ENCODE data around the gene TJP3.
A peak's percentile ranks its signal among the peaks of the same experiment; 100 is the strongest.

TJP3 gene

DNA sequence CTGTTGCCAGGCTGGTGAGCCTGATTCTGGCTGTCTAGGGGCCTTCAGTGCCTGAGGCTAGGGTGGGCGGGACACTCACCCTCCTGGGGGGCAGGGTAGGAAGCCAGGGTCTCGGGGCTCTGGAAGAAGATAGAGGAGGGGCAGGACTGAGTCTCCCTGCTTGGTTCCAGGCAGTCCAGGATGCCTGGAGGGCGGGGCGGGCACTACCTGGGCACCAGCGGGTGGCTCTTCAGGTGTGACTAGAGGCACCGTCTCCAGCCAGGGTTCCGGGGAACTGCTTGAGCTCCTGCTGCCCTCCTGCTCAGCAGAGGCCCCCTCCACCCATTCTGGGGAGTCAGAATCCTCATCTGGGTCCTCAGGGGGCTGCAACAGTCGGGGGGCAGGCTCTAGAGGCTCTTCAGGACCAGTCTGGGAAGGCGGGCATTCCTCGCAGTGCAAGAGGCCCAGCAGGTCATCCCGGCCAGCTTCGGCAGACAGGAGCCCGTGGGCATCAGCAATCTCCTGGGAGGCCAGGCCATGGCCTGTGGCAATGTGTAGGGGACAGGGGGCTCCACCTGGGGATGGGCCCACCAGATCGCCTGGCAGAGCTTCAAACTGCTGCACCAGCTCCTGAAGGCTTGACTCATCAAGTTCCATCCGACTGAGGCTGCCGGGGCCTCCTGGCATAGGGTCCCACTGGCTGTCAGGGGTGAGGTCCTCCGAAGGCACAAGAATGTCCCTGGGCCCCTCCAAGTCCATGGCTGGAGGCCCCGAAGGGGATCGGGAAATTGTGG, 51.5 kb downstream of the TJP3 start:
- H3K4me2 ChIP-seq (ENCODE audit: low read depth, low read length) = no peak overlapping the region

DNA sequence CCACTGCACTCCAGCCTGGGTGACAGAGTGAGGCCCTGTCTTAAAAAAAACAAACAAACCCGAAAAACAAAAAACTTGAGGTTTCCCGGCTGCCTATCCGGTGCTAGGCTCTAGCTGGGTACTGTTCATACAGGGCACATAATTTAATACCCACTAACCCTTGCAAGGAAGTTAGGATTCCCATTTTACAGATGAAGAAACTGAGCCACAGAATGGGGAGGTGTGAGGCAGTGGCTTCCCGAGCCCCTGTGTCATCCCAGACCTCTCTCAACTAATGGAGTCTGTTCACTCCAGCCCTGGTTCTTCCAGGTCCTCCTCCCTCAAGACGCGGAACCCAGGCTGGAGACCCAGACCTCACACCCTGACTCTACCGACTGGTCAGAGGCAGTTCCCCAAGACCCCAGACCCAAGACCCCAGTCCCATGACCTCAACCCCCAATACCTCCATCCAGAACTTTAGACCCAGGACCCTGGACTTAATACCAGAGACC, 52.7 kb downstream of the TJP3 start:
- peak overlapping the region; percentile 88 for H3K4me2 ChIP-seq (ENCODE audit: low read depth, low read length)
- peaks cover 38% of the 10 kb centered on the region for H3K79me2 ChIP-seq (ENCODE audit: low read length)
- peaks cover 7% of the 10 kb centered on the region for H3K4me1 ChIP-seq (ENCODE audit: low read length)
- H3K9me3 ChIP-seq (replicated peaks; ENCODE audit: insufficient read depth, low read length) = no peaks in the 10 kb centered on the region
- H3K27ac ChIP-seq (ENCODE audit: low read length) = peak overlapping the region; percentile 15; the same call in 1 of the 2 replicates
- DNase-seq = peak; percentile 18
- H3K9me2 ChIP-seq (replicated peaks; ENCODE audit: insufficient read depth, low read length) = no peaks in the 10 kb centered on the region
- H3K9ac ChIP-seq (ENCODE audit: low read length) = peak overlapping the region; percentile 82
- H3K4me3 ChIP-seq (ENCODE audit: low read length) = peak overlapping the region; percentile 83
- no peaks in the 10 kb centered on the region for H3K27me3 ChIP-seq (replicated peaks; ENCODE audit: insufficient read depth, low read length)
- peak overlapping the region; percentile 93 for H2AFZ ChIP-seq (ENCODE audit: low read length)
- H3F3A ChIP-seq (ENCODE audit: insufficient read depth, low read length) = peaks cover 9% of the 10 kb centered on the region
- H3K36me3 ChIP-seq (replicated peaks; ENCODE audit: insufficient read depth, low read length) = no peaks in the 10 kb centered on the region
- TF ChIP-seq EZH2 (optimal IDR thresholded peaks at IDR 0.05; ENCODE audit: low read depth, low read length) (no peak), EZH2phosphoT487 (IDR thresholded peaks at IDR 0.05; ENCODE audit: low read length) (no peak)
- TF ChIP-seq, protein P1, sequence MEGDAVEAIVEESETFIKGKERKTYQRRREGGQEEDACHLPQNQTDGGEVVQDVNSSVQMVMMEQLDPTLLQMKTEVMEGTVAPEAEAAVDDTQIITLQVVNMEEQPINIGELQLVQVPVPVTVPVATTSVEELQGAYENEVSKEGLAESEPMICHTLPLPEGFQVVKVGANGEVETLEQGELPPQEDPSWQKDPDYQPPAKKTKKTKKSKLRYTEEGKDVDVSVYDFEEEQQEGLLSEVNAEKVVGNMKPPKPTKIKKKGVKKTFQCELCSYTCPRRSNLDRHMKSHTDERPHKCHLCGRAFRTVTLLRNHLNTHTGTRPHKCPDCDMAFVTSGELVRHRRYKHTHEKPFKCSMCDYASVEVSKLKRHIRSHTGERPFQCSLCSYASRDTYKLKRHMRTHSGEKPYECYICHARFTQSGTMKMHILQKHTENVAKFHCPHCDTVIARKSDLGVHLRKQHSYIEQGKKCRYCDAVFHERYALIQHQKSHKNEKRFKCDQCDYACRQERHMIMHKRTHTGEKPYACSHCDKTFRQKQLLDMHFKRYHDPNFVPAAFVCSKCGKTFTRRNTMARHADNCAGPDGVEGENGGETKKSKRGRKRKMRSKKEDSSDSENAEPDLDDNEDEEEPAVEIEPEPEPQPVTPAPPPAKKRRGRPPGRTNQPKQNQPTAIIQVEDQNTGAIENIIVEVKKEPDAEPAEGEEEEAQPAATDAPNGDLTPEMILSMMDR (IDR thresholded peaks at IDR 0.05; ENCODE audit: low read length) = no peak
- no peaks in the 10 kb centered on the region for H4K20me1 ChIP-seq (ENCODE audit: insufficient read depth, low read length)

More for the DNA sequence above, 51.5 kb downstream of the TJP3 start:
- Histone ChIP-seq H3K36me3 (replicated peaks; ENCODE audit: insufficient read depth, low read length) (no peaks in the 10 kb centered on the region), H2AFZ (ENCODE audit: low read length) (no peak overlapping the region), H3K27me3 (replicated peaks; ENCODE audit: insufficient read depth, low read length) (no peaks in the 10 kb centered on the region), H3F3A (ENCODE audit: insufficient read depth, low read length) (peaks cover 9% of the 10 kb centered on the region), H3K4me1 (ENCODE audit: low read length) (peaks cover 7% of the 10 kb centered on the region), H3K9me2 (replicated peaks; ENCODE audit: insufficient read depth, low read length) (no peaks in the 10 kb centered on the region), H3K79me2 (ENCODE audit: low read length) (peaks cover 31% of the 10 kb centered on the region), H3K4me3 (ENCODE audit: low read length) (no peak overlapping the region), H3K9me3 (replicated peaks; ENCODE audit: insufficient read depth, low read length) (no peaks in the 10 kb centered on the region), H3K9ac (ENCODE audit: low read length) (no peak overlapping the region), H4K20me1 (ENCODE audit: insufficient read depth, low read length) (no peaks in the 10 kb centered on the region), H3K27ac (ENCODE audit: low read length) (no peak overlapping the region)
- no peak for TF ChIP-seq EZH2 (optimal IDR thresholded peaks at IDR 0.05; ENCODE audit: low read depth, low read length)
- no peak for TF ChIP-seq EZH2phosphoT487 (IDR thresholded peaks at IDR 0.05; ENCODE audit: low read length)
- TF ChIP-seq, protein P1 (IDR thresholded peaks at IDR 0.05; ENCODE audit: low read length) = no peak
- no peak for DNase-seq

DNA sequence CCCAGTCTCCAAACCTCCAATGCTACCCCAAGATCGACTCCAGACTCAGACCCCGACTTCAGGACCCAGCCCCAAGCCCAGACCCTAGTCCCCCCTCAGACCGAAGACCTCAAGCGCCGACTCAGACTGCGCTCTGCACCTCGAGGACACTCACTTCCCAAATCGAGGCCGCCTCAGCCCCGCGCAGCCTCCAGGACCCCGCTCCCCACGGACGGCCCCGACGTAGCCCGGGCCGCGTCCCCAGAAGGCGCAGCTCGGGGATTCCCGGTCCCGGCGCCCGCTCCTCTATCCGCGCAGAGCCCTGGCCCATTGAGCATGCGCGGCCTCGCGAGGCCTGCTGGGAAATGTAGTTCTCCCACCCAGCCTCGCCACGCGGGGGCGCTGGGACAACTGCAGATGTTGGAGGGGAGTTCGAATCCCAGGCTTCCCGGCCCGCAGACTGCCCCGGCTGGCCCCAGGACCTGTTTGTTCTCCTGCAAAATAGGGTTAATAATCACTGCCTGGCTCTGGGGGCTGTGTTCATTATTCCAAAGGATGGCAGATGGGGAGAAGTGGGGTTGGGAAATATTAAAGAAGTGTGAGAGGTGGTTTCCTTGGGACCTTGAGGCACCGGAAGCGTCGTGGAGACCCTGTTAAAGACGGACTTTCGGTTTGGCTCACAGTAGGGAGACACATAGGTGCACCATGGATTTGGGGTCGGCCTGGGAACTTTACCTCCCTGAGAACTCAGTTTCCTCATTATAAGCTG, 53.4 kb downstream of the TJP3 start, which contains the start of gene APBA3:
TSS of gene APBA3 (minus strand) at position 311 of the 748 bp plus-strand sequence. CDS start 1,428 bp downstream, outside the sequence.
- TF ChIP-seq, protein P1 (IDR thresholded peaks at IDR 0.05; ENCODE audit: low read length) = peak; percentile 92
- no peak for TF ChIP-seq EZH2 (optimal IDR thresholded peaks at IDR 0.05; ENCODE audit: low read depth, low read length)
- Histone ChIP-seq H3K9me3 (replicated peaks; ENCODE audit: insufficient read depth, low read length) (no peaks in the 10 kb centered on the region), H3K27ac (ENCODE audit: low read length) (peak within 1 kb of the TSS; percentile 90), H3K79me2 (ENCODE audit: low read length) (peaks cover 38% of the 10 kb centered on the region), H3K4me3 (ENCODE audit: low read length) (peak within 1 kb of the TSS; percentile 86), H3K9ac (ENCODE audit: low read length) (peak within 1 kb of the TSS; percentile 95), H3K36me3 (replicated peaks; ENCODE audit: insufficient read depth, low read length) (no peaks in the 10 kb centered on the region), H2AFZ (ENCODE audit: low read length) (peak within 1 kb of the TSS; percentile 93), H3K4me2 (ENCODE audit: low read depth, low read length) (peak within 1 kb of the TSS; percentile 88), H4K20me1 (ENCODE audit: insufficient read depth, low read length) (no peaks in the 10 kb centered on the region), H3K9me2 (replicated peaks; ENCODE audit: insufficient read depth, low read length) (no peaks in the 10 kb centered on the region), H3F3A (ENCODE audit: insufficient read depth, low read length) (peaks cover 9% of the 10 kb centered on the region), H3K4me1 (ENCODE audit: low read length) (peaks cover 7% of the 10 kb centered on the region), H3K27me3 (replicated peaks; ENCODE audit: insufficient read depth, low read length) (no peaks in the 10 kb centered on the region)
- peak; percentile 97 for DNase-seq
